Measurements from ENCODE around the gene SMIM41.

The SMIM41 gene

GRCh38 chr12:52144512-52145227 is 65.2 kb downstream of the SMIM41 start:
- Histone ChIP-seq H3K27ac (replicated peaks) (no peak overlapping the region), H3K4me3 (replicated peaks; ENCODE audit: insufficient read depth, low read length) (no peak overlapping the region), H3K27me3 (ENCODE audit: insufficient read depth, poor library complexity, severe bottlenecking) (no peaks in the 10 kb centered on the region)
- DNase-seq (ENCODE audit: low read depth in 1 of 2, low spot score in 1 of 2), result no peak
- TF ChIP-seq REST (IDR thresholded peaks at IDR 0.05; ENCODE audit: insufficient replicate concordance, low read depth), result no peak
- TF ChIP-seq GABPA (IDR thresholded peaks at IDR 0.05; ENCODE audit: low read depth), result no peak
- no peak for TF ChIP-seq POLR2AphosphoS5 (IDR thresholded peaks at IDR 0.05; ENCODE audit: low read depth)
- TF ChIP-seq SPI1 (IDR thresholded peaks at IDR 0.05; ENCODE audit: borderline replicate concordance, low read depth), result no peak
- no peak for TF ChIP-seq CTCF (IDR thresholded peaks at IDR 0.05; ENCODE audit: insufficient read depth, low read length)

- H3K27ac ChIP-seq (replicated peaks), result no peak overlapping the region
- TF ChIP-seq CTCF (IDR thresholded peaks at IDR 0.05; ENCODE audit: insufficient read depth, low read length), result no peak
- TF ChIP-seq GABPA (IDR thresholded peaks at IDR 0.05; ENCODE audit: low read depth), result no peak
- no peak for TF ChIP-seq POLR2AphosphoS5 (IDR thresholded peaks at IDR 0.05; ENCODE audit: low read depth)
- no peak for TF ChIP-seq SPI1 (IDR thresholded peaks at IDR 0.05; ENCODE audit: borderline replicate concordance, low read depth)
- no peak for TF ChIP-seq REST (IDR thresholded peaks at IDR 0.05; ENCODE audit: insufficient replicate concordance, low read depth)
- no peaks in the 10 kb centered on the region for H3K27me3 ChIP-seq (ENCODE audit: insufficient read depth, poor library complexity, severe bottlenecking)
- no peak for DNase-seq (ENCODE audit: low read depth in 1 of 2, low spot score in 1 of 2)
- no peak overlapping the region for H3K4me3 ChIP-seq (replicated peaks; ENCODE audit: insufficient read depth, low read length)
Measured at GRCh38 chr12:52145228-52146088, 66.0 kb downstream of the SMIM41 start.

DNA sequence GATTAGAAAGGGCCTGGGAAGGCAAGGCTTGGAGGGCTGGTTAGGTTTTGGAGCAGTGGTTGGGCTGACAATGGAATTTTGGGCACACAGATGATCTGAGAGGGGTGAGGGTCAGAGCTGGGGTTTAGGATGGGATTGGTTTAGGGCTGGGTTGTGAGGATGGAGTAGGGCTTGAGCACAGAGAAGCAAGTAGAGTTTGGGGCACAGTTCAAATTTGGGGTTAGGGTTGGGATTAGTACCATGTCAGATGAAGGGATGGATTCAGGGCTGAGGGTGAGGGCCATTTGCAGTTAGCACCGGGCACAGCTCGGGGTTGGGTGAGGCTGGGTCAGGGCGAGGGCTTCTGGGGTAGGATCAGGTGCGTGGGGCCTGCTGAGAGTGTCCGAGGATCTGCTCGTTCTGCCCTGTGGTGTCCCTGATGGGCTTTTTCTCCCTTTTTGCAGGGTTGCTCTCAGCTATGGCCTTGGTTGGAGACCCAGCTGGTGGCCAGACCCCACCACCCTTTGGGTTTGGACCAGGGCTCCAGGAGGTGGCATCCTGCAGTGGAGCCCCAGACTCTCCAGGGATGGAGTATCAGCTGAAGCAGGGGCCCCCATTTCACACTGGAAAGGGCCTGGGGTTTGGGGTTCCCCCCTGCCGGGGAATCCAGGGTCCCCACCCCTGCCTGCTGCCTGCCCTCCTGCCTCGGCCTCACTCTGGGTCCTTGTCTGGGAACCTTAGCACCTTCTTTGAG is 66.8 kb downstream of the SMIM41 start:
- TF ChIP-seq POLR2AphosphoS5 (IDR thresholded peaks at IDR 0.05; ENCODE audit: low read depth) (no peak), GABPA (IDR thresholded peaks at IDR 0.05; ENCODE audit: low read depth) (no peak), CTCF (IDR thresholded peaks at IDR 0.05; ENCODE audit: insufficient read depth, low read length) (no peak), REST (IDR thresholded peaks at IDR 0.05; ENCODE audit: insufficient replicate concordance, low read depth) (no peak), SPI1 (IDR thresholded peaks at IDR 0.05; ENCODE audit: borderline replicate concordance, low read depth) (no peak)
- no peak overlapping the region for H3K4me3 ChIP-seq (replicated peaks; ENCODE audit: insufficient read depth, low read length)
- peaks cover 2% of the 10 kb centered on the region for H3K27me3 ChIP-seq (ENCODE audit: insufficient read depth, poor library complexity, severe bottlenecking)
- H3K27ac ChIP-seq (replicated peaks), result no peak overlapping the region
- DNase-seq (ENCODE audit: low read depth in 1 of 2, low spot score in 1 of 2), result no peak

Data from HL-60 (cell line).